Measurements from ENCODE around the gene ZNF397. TPM values are rescaled to one million over a fixed set of nuclear protein-coding genes. Genes with fewer than 3 reads are reported as not detected.

ZNF397 gene
- total RNA-seq, 1 experiment from 2014 or later: 35.3 TPM

DNA sequence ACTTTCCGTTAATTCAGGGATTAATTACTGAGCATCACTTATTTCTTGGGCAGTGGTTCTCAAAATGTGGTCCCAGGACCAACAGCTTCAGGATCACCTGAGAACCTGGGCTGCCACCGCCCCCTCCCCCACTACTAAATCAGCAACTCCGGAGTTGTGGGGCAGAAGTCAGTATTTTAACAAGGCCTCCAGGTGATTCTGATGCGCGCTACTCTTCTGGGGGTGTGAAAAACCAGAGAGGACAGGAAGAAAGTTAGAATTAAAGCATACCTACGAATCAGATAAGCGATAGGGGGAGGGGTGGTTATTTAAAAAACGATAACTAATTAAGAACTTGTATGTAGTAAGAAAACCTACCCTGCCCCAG is 48.9 kb downstream of the ZNF397 start:
- Histone ChIP-seq H3K23me2 (ENCODE audit: insufficient read length, low read depth, low read length, poor library complexity, severe bottlenecking) (peaks cover 8% of the 10 kb centered on the region), H3K4me1 (ENCODE audit: insufficient read depth, low read length) (no peaks in the 10 kb centered on the region), H3K79me1 (ENCODE audit: insufficient read depth, low read depth, low read length, poor library complexity, severe bottlenecking) (peaks cover 3% of the 10 kb centered on the region), H3T11ph (ENCODE audit: low read length) (no peak overlapping the region), H3K9ac (ENCODE audit: extremely low read depth, insufficient read length, low read length) (peak overlapping the region; percentile 53), H3K27ac (ENCODE audit: insufficient read length, low read depth, low read length) (no peak overlapping the region), H4K5ac (ENCODE audit: insufficient read length, low read depth, low read length) (no peak overlapping the region), H3K18ac (ENCODE audit: insufficient read length, low read depth, low read length) (no peak overlapping the region), H3K27me3 (ENCODE audit: insufficient read depth, low read length) (no peaks in the 10 kb centered on the region), H2BK5ac (ENCODE audit: insufficient read length, low read length) (no peak overlapping the region), H3K9me3 (ENCODE audit: control insufficient read depth, low read depth, low read length) (peaks cover 5% of the 10 kb centered on the region), H3K56ac (ENCODE audit: insufficient read length, low read depth, low read length) (no peak overlapping the region), H3K14ac (ENCODE audit: insufficient read depth, low read length) (peak overlapping the region; percentile 26; the same call in 1 of the 2 replicates), H2AK5ac (ENCODE audit: insufficient read length, low read length) (no peak overlapping the region), H3K23ac (ENCODE audit: insufficient read length, low read depth, low read length) (no peak overlapping the region), H4K20me1 (ENCODE audit: control insufficient read depth, insufficient read depth, insufficient read length) (no peaks in the 10 kb centered on the region), H2AFZ (ENCODE audit: low read length) (no peak overlapping the region), H2BK12ac (ENCODE audit: insufficient read length, low read depth, low read length) (no peak overlapping the region), H3K4me2 (ENCODE audit: insufficient read depth, insufficient read length, low read length) (peak overlapping the region; percentile 90), H2BK120ac (ENCODE audit: low read depth, low read length, poor library complexity, severe bottlenecking) (no peak overlapping the region), H2BK20ac (ENCODE audit: low read depth, low read length, poor library complexity, severe bottlenecking) (no peak overlapping the region), H2BK15ac (ENCODE audit: low read depth, low read length) (no peak overlapping the region), H3K79me2 (ENCODE audit: insufficient read depth, low read length) (no peaks in the 10 kb centered on the region), H3K4ac (ENCODE audit: low read depth, low read length) (no peak overlapping the region), H4K91ac (ENCODE audit: insufficient read length, low read depth, low read length) (no peak overlapping the region), H4K8ac (replicated peaks; ENCODE audit: insufficient read length, low read depth, low read length) (no peak overlapping the region)
- Mint-ChIP-seq H3K4me3 (peak overlapping the region; percentile 96 to 97), H3K36me3 (ENCODE audit: insufficient read depth in 1 of 3, low read depth in 3 of 3) (peaks cover 18 to 47% (median 34%) of the 10 kb centered on the region in 3 experiments), H3K9me3 (peaks cover 28 to 29% of the 10 kb centered on the region in 2 experiments), H3K4me1 (peaks cover 14 to 18% of the 10 kb centered on the region in 2 experiments), H3K27ac (peak overlapping the region; percentile 97 to 98 (median 98)), H3K27me3 (ENCODE audit: low read depth) (no peaks in the 10 kb centered on the region)
- TF ChIP-seq, protein P1, sequence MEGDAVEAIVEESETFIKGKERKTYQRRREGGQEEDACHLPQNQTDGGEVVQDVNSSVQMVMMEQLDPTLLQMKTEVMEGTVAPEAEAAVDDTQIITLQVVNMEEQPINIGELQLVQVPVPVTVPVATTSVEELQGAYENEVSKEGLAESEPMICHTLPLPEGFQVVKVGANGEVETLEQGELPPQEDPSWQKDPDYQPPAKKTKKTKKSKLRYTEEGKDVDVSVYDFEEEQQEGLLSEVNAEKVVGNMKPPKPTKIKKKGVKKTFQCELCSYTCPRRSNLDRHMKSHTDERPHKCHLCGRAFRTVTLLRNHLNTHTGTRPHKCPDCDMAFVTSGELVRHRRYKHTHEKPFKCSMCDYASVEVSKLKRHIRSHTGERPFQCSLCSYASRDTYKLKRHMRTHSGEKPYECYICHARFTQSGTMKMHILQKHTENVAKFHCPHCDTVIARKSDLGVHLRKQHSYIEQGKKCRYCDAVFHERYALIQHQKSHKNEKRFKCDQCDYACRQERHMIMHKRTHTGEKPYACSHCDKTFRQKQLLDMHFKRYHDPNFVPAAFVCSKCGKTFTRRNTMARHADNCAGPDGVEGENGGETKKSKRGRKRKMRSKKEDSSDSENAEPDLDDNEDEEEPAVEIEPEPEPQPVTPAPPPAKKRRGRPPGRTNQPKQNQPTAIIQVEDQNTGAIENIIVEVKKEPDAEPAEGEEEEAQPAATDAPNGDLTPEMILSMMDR (conservative IDR thresholded peaks at IDR 0.05): no peak
- peak; percentile 31 for DNase-seq
- WGBS (ENCODE audit: extremely low coverage, insufficient read length, low lambda C conversion rate): no CpG with 5 or more reads among the region's 8 CpGs

Measured in H9 (cell line).